ENCODE results near the gene TMEM121.

TMEM121 gene

GRCh38 chr14:105498430-105499255 lies 27.7 kb upstream of the TMEM121 start:
- no peak for DNase-seq

DNA sequence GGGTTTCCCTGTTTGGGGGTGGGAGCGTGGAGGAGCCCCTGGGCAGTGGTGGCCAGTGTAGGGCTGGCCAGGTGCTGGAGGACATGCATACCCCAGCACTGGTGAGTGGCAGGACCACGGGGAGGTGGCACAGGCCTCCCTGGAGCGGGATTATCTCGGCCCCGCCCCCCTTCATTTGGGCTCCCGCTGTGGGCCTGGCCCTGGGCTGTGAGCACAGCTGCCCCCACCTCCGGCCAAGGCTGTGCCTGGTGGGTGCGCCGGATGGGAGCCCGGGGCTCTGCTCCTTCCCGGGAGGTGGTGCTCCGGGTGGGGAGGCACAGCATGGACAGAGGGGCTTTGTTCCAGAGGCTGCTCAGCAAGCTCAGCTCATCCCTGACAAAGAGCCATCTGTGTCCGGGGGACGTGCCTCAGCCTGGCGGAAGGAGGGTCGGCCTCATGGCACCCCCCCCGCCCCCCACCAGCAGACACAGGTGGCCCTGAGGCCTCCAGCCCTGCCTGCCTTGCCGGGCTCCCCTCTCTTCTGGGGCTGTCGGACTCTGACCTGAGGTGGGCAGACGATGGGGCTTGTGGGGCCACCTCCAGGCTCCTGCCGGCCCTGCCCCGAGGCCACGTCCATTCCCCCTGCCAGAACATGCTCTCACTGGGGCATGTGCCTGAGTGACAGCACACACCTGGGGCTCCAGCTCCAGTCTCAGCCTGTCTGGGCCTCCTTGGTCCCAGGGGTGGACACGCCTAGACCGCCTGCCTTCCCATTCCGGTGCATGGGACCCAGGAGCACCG lies 26.9 kb upstream of the TMEM121 start:
- DNase-seq, result no peak

- no peak for DNase-seq
Observed at GRCh38 chr14:105500036-105500725, 26.2 kb upstream of the TMEM121 start.

GRCh38 chr14:105500726-105501101 lies 25.7 kb upstream of the TMEM121 start:
- DNase-seq, result no peak

DNA sequence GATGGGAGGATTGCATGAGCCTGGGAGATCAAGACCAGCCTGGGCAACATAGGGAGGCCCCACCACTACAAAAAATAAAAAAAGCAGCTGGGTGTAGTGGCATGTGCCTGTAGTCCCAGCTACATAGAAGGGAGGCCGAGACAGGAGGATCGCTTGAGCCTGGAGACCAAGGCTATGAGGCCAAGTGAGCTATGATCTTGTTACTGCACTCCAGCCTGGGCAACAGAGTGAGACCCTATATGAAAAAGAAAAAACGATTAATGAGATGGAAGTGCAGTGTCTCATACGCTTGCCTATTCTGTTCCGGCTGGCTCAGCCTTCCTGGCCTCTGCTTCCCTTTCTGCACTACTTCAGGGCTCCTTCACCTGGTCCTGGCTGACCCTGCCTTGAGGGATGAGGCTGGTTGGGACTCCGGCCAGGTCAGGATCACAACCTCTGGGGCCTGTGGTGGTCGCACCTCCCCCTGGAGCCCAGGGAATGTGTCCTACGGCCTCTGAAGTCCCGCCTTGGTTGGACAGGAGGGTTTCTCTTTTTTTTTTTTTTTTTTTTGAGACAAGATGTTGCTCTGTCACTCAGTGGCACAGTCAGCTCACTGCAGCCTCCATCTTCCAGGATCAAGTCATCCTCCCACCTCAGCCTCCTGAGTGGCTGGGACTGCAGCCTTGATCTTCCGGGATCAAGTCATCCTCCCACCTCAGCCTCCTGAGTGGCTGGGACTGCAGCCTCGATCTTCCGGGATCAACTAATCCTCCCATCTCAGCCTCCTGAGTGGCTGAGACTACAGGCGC lies 24.7 kb upstream of the TMEM121 start:
- DNase-seq, result no peak

GRCh38 chr14:105502446-105503295 lies 23.7 kb upstream of the TMEM121 start:
- DNase-seq, result no peak

- no peak for DNase-seq
Observed at GRCh38 chr14:105503296-105503640, 23.1 kb upstream of the TMEM121 start.

DNA sequence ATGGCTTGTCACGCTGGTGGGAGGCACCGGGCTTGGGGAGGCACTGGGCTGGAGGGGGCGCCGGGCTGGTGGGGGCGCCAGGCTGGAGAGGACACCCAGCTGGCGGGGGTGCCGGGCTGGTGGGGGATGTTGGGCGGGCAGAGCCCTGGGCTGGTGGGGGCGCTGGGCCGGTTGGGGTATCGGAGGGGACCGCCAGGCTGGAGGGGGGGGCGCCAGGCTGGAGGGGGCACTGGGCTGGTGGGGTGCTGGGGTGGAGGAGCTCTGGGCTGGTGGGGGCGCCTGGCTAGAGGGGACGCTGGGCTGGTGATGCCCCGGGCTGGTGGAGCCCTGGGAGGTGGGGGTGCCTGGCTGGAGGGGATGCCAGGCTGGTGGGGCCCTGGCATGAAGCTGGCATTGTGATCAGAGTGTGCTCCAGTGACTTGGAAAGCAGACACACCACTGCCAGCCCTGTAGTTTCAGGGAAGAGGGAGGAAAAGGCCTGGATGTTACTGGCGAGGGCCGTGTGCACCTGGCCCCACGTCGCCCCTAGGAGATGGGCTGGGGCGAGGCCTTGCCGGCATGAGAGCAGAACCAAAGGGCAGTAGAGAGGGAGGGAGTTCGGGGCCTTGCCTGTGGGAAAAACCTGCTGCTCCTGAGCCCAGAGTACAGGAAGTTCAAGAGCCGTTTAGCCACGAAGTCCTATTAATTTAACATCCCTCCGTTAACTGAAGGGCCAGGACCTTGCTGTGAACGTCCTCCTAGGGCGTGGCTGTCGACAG lies 22.3 kb upstream of the TMEM121 start:
- no peak for DNase-seq

DNA sequence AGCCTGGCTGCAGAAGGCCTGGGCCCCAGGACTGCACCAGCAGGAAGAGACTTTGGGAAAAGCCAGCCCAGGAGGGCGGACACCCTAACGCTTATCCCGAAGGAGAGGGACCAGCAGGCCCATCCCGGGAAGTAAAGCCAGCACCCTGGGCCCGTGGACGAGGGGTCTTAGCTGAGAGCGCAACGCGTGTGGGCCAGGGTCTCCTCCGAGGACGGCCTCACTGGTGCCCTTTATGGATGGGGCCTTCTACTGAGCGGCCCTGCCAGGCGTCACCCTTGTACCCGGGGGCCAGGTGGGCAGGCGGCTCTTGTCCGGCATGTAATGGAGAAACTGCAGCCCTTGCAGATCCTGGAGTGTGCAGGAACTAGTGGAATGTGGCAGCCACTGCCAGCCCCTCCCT lies 21.3 kb upstream of the TMEM121 start:
- no peak for DNase-seq

GRCh38 chr14:105507247-105507646 lies 19.1 kb upstream of the TMEM121 start:
- DNase-seq, result no peak

DNA sequence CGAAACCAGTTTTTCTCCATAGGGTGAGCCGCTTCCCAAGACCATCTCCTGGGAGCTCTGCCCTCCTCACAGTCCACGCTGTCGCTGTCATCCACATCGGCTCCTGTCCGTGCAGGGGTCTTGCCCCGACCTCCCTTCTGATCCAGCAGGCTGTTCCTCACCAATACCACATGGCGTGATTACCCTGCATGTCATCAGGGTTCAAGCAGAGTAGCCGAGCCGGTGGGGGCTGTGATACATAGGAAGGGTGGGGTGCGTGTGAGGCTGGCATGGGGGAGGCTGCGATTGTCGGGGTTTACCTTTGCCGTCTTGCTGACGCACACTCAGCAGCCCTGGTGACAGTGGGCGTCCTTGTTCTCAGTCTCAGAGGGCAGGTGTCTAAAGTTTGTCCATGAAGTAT lies 18.3 kb upstream of the TMEM121 start:
- DNase-seq, result no peak

GRCh38 chr14:105508601-105509000 lies 17.8 kb upstream of the TMEM121 start:
- no peak for DNase-seq

DNA sequence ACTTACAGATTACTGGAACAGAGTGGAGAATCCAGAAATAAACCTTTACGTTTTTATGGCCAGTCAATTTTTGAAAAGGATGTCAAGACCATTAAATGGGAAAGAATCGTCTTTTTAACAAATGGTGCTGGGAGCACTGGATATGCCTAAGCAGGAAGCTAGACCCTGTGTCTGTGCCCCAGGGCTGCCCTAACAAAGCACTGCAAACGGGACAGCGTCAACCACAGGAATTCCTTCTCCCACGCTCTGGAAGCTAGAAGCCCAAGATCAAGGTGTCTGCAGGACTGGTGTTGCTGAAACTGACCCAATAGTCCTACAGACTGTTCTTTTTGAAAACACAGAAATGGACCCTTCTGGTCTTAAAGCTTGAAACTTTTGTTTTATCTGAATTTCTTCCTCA lies 9.3 kb upstream of the TMEM121 start:
- no peak for DNase-seq

GRCh38 chr14:105519946-105520698 lies 6.3 kb upstream of the TMEM121 start:
- DNase-seq, result no peak

DNA sequence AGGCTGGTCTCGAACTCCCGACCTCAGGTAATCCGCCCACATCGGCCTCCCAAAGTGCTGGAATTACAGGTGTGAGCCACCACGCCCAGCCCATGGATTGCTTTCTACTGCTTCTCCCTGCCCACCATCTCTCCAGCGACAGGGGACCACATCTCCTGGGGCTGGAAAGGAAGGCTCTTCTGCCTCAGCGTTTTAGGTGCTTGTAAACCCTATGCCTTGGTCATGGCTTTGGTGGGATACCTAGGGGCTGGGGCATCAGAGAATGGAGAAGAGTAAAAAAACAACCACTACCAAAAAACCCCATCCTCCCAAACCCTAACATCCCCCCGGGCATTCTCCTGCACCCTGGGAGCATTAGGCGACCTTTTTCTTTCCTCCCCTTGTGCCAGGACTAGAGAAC lies 1.1 kb upstream of the TMEM121 start:
- no peak for DNase-seq

DNA sequence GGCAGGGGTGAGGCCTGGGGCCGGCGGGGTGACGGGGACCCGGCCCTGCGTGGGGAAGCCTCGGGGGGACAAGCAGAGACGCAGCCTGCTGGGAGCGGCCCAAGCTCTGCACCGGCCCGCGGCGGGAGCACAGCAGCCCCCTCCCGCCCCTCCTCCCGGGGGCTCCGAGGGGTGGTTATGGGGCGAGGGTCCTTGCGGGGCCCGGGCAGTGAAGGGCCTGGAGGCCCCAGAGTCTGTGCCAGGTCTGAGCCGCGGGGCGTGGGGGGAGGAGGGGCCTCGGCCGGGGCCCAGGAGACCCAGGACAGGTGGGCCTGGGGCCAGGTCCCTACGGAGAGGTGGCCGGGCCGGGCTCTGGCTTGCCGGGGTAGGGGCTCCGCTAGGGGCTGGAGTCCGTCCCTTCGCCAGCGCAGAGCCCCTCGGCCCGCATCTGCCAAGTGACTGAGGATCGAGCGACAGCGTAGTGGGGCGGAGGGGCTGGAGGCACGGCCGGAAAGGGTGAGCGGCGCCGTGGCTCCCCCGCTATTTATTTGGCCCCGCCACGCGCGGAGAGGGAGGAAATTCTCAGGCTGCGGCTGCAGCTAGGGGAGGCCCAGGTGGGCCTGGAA lies 495 bp downstream of the TMEM121 start:
- DNase-seq, result no peak

- no peak for DNase-seq
Observed at GRCh38 chr14:105527381-105527825, 1.0 kb downstream of the TMEM121 start.

- peak; percentile 61 for DNase-seq
Observed at GRCh38 chr14:105527826-105528585, 1.6 kb downstream of the TMEM121 start.
